ENCODE measurements around the gene CYYR1.

Gene CYYR1

DNA sequence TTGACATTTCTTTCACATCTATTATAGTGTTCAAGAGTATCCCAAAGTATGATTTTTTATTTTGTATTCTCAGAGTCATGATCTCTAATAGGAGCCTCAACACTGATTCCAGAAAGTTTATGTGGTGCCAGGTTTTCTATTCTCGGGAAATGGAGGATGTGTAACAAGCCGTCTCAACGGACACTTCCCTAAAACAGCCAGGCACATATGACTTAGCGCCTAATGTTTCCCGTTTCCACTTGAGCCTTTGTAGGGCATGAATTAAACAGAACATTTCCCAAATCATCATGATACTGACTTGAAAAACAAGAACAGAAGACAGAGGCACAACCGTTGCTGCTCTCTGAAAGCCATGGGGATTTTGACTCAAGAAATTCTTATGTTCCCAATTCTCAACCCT, 8.0 kb downstream of the CYYR1 start:
- no peaks in the 10 kb centered on the region for H3K4me1 ChIP-seq (ENCODE audit: low read depth, poor library complexity, severe bottlenecking)
- H4K20me1 ChIP-seq (ENCODE audit: insufficient read depth), result no peaks in the 10 kb centered on the region
- H3K36me3 ChIP-seq (ENCODE audit: insufficient read depth), result no peaks in the 10 kb centered on the region
- TF ChIP-seq, protein P1, sequence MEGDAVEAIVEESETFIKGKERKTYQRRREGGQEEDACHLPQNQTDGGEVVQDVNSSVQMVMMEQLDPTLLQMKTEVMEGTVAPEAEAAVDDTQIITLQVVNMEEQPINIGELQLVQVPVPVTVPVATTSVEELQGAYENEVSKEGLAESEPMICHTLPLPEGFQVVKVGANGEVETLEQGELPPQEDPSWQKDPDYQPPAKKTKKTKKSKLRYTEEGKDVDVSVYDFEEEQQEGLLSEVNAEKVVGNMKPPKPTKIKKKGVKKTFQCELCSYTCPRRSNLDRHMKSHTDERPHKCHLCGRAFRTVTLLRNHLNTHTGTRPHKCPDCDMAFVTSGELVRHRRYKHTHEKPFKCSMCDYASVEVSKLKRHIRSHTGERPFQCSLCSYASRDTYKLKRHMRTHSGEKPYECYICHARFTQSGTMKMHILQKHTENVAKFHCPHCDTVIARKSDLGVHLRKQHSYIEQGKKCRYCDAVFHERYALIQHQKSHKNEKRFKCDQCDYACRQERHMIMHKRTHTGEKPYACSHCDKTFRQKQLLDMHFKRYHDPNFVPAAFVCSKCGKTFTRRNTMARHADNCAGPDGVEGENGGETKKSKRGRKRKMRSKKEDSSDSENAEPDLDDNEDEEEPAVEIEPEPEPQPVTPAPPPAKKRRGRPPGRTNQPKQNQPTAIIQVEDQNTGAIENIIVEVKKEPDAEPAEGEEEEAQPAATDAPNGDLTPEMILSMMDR (conservative IDR thresholded peaks at IDR 0.05; ENCODE audit: low read depth, low read length), result no peak
- H3K27ac ChIP-seq, result no peak overlapping the region
- H2AFZ ChIP-seq (ENCODE audit: low read depth), result no peak overlapping the region
- H3K27me3 ChIP-seq (ENCODE audit: insufficient read depth, low read depth), result no peaks in the 10 kb centered on the region
- no peak overlapping the region for H3K4me2 ChIP-seq
- no peak overlapping the region for H3K9ac ChIP-seq
- H3K4me3 ChIP-seq (IDR thresholded peaks at IDR 0.05; ENCODE audit: insufficient read depth, low read depth, low read length), result no peak overlapping the region
- no peaks in the 10 kb centered on the region for H3K79me2 ChIP-seq (ENCODE audit: insufficient read depth, low read depth)

DNA sequence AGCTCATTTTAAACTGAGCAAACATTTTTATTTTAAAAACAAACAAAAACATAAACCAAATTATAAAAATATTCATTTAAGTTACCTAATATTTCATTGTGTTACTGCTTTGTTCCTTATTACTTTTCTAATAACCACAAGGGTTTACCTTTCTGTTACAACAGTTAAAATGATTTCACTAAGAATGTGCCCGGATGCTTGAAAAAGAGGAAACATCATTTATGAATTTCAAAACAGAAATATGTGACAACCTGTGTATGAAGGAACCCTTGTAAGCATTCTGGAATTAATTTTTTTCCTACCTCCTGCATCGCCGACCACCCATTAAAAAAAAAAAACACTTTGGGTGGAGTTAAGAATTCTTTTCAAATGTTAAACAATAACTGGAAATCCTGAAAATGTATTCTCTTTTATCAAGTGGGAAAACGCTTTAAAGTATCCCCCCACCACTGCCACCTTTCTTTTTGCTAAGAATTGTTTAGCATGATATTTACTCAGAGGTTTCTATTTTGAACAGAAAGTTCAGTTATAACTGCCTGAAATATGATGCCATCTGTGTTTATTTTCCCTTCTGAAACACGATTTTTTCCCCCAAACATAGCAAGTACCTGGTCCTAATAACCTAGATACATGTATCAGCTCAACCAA, 9.1 kb downstream of the CYYR1 start:
- TF ChIP-seq, protein P1 (conservative IDR thresholded peaks at IDR 0.05; ENCODE audit: low read depth, low read length), result no peak
- Histone ChIP-seq H3K4me1 (ENCODE audit: low read depth, poor library complexity, severe bottlenecking) (no peaks in the 10 kb centered on the region), H4K20me1 (ENCODE audit: insufficient read depth) (no peaks in the 10 kb centered on the region), H3K4me3 (IDR thresholded peaks at IDR 0.05; ENCODE audit: insufficient read depth, low read depth, low read length) (no peak overlapping the region), H3K27ac (no peak overlapping the region), H3K9ac (no peak overlapping the region), H3K36me3 (ENCODE audit: insufficient read depth) (no peaks in the 10 kb centered on the region), H3K27me3 (ENCODE audit: insufficient read depth, low read depth) (no peaks in the 10 kb centered on the region), H2AFZ (ENCODE audit: low read depth) (no peak overlapping the region), H3K4me2 (no peak overlapping the region), H3K79me2 (ENCODE audit: insufficient read depth, low read depth) (no peaks in the 10 kb centered on the region)

DNA sequence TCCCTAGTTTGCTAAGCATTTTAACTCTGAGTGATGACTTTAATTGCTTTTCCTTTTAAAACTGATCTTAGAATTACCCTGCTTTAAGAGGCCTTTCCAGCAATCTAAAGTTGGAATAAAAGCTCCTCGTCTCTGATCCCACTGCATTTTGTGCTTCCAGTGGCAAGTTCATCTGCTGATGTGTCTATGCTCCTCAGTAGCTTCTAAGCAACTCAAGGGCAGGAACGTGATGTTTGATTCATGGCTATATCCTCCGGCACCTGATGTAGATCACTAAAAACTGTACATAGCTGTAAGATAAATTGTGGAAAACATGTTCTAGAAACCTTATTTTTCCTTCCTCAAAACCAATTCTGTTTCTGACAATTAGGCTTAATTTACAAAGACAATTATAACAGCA, 12.5 kb downstream of the CYYR1 start:
- no peaks in the 10 kb centered on the region for H3K36me3 ChIP-seq (ENCODE audit: insufficient read depth)
- H3K9ac ChIP-seq, result no peak overlapping the region
- H3K27me3 ChIP-seq (ENCODE audit: insufficient read depth, low read depth), result no peaks in the 10 kb centered on the region
- H3K4me2 ChIP-seq, result no peak overlapping the region
- H3K4me1 ChIP-seq (ENCODE audit: low read depth, poor library complexity, severe bottlenecking), result no peaks in the 10 kb centered on the region
- H3K79me2 ChIP-seq (ENCODE audit: insufficient read depth, low read depth), result no peaks in the 10 kb centered on the region
- H2AFZ ChIP-seq (ENCODE audit: low read depth), result no peak overlapping the region
- no peaks in the 10 kb centered on the region for H4K20me1 ChIP-seq (ENCODE audit: insufficient read depth)
- H3K4me3 ChIP-seq (IDR thresholded peaks at IDR 0.05; ENCODE audit: insufficient read depth, low read depth, low read length), result no peak overlapping the region
- TF ChIP-seq, protein P1 (conservative IDR thresholded peaks at IDR 0.05; ENCODE audit: low read depth, low read length), result no peak
- H3K27ac ChIP-seq, result no peak overlapping the region

DNA sequence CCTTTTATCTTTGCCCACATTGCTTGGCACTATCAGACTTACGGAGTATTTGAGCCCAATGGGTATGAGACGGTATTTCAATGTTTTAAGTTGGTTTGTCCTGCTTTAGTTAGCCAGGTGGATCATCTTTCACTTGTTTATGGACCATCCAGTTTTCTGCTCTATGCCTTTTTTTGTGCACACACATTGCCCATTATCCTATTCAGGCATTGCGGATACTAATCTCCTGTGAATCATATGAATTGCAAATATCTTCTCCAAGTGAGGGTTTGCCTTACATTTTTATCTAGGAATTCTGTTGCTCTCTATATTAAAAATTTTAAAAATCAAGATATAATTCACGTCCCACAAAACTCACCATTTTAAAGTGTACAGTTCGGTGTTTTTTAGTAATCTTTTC, 14.0 kb downstream of the CYYR1 start:
- TF ChIP-seq, protein P1 (conservative IDR thresholded peaks at IDR 0.05; ENCODE audit: low read depth, low read length), result no peak
- Histone ChIP-seq H3K79me2 (ENCODE audit: insufficient read depth, low read depth) (no peaks in the 10 kb centered on the region), H3K9ac (no peak overlapping the region), H3K4me2 (no peak overlapping the region), H3K27ac (no peak overlapping the region), H3K4me3 (IDR thresholded peaks at IDR 0.05; ENCODE audit: insufficient read depth, low read depth, low read length) (no peak overlapping the region), H2AFZ (ENCODE audit: low read depth) (no peak overlapping the region), H3K4me1 (ENCODE audit: low read depth, poor library complexity, severe bottlenecking) (no peaks in the 10 kb centered on the region), H3K27me3 (ENCODE audit: insufficient read depth, low read depth) (no peaks in the 10 kb centered on the region), H4K20me1 (ENCODE audit: insufficient read depth) (no peaks in the 10 kb centered on the region), H3K36me3 (ENCODE audit: insufficient read depth) (no peaks in the 10 kb centered on the region)
